ENCODE results near the gene MORC4. TPM values are rescaled to one million over a fixed set of nuclear protein-coding genes. Genes with fewer than 3 reads are reported as not detected.
"Not testable (repeated sequence)": the region's sequence is repeated elsewhere in the genome, so short reads cannot be mapped to it uniquely, and the experiment has no call there.

The MORC4 gene
- polyA plus RNA-seq (ENCODE audit: insufficient read length in 4 of 4): 10 to 100 TPM; 18.9 to 31.1 (median 23.4) TPM

DNA sequence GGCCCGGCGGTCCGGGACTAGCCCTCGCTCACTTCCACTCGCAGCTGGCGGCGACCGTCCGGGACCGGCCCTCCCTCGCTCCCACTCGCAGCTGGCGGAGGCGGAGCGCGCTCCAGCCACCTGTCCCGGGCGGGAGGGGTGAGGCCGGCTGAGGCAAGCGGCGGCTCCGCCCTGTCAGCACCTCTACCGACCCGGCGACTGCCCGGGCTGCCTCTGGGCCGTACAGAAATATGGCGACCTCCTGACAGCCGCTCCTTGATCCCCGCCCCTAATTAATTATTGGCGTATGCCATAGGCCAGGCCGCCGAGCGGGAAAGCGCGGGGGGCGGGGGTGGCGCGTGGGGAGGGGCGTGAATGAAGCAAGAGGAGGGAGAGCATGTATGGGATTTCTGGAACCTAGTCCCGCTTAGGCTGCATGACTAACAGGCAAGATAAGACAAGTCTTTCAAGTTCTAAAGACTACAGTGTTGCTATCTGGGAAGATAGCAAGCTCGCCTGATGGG lies at the start of gene MORC4:
Gene MORC4 (minus strand): TSS at position 200 of the 503 bp plus-strand sequence. CDS start 243 bp downstream, outside the sequence.
- DNase-seq (ENCODE audit: low read depth in 4 of 4, low spot score in 3 of 4): peak in 3 of 4 donors; percentile 12 to 42 (median 28)

DNA sequence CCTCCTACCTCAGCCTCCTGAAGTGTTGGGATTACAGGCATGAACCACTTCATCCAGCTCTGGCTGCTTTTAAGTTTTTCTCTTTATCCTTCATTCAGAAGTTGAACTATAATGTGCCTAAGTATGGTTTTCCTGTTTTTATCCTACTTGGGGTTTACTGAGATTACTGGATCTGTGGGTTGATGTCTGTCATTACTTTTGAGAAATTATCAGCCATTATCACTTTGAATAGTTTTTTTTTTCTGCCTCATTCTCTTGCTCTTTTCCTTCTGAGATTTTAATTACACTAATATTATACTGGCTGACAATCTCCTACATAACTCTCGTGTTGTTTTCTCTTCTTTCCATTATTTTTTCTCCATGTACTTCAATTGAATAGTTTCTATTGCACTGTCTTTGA lies 47.6 kb upstream of the MORC4 start:
- DNase-seq (ENCODE audit: low read depth in 4 of 4, low spot score in 3 of 4): no peak

DNA sequence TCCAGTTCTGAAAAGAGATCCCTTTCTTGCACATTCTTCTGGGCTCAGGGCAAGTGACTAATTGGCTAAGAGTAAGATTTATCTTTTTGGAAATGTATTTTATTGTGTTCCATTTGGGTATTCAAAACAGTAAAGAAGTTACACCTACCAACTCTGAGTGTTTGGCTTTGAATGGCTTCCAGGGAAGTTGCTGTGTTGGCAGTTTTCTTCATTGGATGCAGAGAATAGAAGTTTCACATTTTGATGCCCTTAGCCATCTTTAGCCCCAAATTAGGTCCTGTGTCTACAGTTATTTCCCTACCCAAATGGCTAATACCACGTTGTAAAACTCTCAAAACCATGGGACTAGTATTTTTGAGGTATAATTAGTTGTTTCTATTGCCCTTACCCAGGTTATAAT lies 29.7 kb upstream of the MORC4 start:
- no peak for DNase-seq (ENCODE audit: low read depth in 4 of 4, low spot score in 3 of 4)

DNA sequence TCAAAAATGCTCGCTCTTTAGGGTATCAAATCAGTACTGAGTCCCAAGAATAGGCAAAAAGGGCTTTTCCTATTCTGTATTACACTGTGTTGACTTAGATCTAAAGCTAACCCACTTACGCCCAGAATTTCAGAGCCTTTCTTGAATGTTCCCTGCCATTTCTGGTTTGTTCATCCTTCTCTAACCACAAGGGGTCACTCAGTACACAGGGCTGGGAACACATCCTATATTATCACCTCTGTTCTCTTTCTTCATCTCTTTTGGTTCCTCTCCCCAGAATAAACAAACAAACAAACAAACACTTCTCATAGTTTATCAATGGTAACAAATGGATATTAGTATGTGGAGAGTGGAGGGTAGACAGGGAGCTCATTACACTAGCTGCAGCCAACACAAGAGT lies 25.5 kb upstream of the MORC4 start:
- DNase-seq (ENCODE audit: low read depth in 4 of 4, low spot score in 3 of 4): no peak

DNA sequence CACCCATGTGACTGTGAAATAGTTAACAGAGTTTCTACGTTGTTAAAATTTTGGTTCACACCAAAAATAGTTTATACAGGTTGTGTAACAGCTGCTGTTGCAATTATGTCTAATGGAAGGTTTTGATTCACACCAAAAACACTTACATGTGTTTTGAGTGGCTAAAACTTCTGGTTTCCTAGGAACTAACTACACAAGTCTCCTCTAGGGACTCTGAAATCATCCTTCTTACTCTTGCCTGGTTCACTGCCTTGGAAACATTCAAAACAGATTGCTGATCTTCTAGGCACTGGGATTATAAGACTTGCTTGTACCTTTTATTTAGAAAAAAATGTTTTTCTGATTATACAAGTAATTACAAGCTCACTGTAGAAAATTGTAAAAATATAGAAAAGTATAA lies 14.9 kb upstream of the MORC4 start:
- no peak for DNase-seq (ENCODE audit: low read depth in 4 of 4, low spot score in 3 of 4)

DNA sequence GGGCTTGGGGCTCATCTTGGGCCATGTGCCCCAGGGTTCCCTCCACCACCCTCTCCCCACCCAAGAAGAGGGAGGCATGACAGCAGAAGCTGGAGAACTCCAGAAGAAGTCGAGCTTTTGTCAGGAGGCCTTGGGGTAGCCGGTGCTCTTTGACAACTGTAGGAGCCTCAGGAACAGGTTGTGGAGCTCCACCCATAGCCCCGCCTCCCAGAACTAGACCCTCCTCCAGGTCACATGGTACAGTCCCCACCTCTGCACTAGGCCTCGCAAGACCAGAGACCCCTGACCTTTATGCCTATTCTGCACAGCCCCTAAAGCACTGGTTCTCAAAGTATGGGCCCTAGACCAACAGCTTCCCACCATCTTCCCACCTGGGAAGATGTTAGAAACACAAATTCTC lies 8.0 kb upstream of the MORC4 start:
- DNase-seq (ENCODE audit: low read depth in 4 of 4, low spot score in 3 of 4): no peak

DNA sequence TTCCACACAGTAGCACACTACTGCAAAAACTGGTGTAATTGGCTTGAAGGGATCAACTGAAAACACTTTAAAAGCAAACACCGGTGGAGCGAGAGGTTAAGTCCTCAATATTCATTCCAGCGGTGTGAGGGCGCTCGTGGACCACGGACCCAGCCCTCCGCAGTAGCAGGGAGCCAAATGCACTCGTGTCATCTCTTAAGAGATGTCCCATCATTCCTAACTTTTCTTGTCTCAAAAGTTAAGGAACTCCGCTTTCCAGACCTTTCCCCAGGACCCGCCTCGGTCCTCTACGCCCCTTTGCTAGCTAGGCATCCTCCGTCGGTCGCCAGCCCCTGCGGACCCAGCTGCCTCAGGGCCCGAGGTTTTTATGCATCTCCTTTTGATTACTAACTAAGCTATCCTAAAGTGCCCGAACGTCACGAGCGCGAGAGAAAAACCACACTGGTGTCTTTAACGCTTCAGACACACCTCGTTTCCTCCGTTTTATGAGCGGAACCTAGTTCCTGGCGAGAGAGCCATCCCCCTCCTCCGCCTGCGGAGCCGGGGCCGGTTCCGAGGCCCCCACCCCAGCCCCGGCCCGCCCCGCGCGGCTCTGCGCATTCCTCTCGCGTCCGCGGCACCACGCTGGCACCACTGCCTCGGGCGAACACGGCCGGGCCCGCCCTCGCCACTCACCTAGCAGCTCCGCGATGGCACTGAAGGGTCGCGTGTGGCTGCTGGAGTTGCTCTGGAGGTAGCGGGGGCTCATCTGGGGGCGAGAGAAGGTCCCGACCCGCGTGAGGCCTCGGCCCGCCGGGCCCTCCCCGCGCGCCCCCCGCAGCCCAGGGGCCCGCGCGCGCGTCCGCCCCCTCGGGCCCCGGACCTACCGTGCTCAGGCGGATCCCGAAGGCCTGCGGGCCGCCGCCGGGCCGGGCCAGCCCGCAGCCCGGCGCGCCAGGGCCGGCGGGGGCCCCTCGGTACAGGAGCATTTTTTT lies 723 bp downstream of the MORC4 start:
- peak in 1 of 4 donors; percentile 12 for DNase-seq (ENCODE audit: low read depth in 4 of 4, low spot score in 3 of 4)

DNA sequence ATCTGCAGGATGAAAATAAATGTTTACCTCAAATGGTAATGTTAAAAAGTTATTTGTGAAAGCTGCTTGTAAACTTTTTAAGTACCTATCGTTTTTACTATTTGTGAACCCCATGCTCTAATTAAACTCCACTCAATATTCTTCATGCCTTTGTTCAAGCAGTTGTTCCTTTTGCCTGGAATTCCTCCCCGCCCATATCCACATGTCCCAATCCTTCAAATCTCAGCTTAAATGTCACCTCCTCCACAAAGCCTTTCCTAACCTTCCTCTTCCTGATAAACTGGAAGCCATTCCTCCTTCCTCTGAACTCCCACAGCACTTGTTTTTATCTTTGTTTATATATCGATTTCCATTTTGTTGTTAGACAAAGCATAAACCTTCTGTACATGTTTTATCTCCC lies 2.4 kb downstream of the MORC4 start:
- DNase-seq (ENCODE audit: low read depth in 4 of 4, low spot score in 3 of 4): no peak

DNA sequence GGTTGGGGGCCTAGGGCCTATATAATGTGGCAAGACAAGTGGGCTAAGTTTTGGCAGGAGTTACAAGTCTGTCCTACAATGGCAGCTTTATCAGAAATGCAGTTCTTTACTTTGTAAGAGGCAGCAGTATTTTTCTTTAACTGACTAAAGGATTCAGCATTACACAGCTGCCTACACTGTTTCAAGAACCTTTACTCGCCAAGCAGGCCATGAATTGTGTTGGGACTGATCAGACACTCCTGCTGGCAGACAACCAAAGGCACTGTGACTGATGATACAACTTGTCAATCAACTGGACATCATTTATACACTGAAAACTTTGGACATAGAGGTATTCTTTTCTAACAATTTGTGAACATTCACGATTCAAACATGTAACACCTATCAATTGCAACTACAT lies 4.3 kb downstream of the MORC4 start:
- no peak for DNase-seq (ENCODE audit: low read depth in 4 of 4, low spot score in 3 of 4)

DNA sequence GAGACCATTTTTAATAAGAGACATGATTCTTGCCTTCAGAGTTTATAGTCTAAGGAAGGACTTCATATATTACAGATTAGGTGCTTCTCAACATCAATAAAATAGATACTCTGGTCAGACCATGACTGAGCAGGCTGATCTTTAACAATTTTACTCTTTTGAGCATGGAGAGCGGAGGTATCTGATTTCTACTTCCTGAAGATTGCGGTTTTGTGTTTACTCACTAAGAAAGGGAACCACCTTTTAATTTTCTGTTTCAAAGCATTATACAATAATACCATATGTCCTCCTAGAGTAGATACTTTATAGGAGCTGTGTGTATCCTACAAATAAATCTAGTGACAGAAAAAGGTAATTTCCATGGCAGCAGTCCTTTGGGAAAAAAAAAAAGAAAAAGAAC lies 12.5 kb downstream of the MORC4 start:
- no peak for DNase-seq (ENCODE audit: low read depth in 4 of 4, low spot score in 3 of 4)

DNA sequence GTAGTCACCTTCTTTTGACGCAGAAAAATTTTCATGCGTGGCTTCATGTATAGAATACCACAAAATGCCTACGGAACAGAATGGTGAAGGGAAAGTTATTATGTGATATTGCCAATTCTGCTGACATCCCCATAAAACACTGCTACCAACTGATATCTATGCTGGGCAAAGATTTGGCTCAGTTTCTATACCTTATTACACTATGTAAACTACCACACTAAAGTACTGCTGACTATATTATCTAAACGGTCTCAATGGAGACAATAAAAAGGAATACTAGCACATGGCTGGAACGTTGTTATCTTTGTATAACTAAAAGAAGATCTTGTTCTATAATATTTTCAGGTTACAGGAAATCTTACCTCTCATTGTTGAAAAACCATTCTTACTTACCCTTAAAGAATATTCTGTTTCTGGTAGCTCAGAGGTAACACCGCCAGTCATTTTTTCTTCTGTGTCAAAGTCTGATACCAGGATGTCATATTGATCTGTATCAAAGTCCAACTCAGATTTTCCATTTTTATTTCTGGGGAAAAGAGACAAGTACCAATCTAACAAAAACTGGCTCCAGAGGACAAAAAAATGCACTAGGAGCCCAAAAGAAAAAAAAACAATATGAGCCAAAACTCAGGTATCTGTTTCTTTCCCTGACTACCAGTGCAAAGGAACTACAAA lies 18.9 kb downstream of the MORC4 start:
- no peak for DNase-seq (ENCODE audit: low read depth in 4 of 4, low spot score in 3 of 4)

DNA sequence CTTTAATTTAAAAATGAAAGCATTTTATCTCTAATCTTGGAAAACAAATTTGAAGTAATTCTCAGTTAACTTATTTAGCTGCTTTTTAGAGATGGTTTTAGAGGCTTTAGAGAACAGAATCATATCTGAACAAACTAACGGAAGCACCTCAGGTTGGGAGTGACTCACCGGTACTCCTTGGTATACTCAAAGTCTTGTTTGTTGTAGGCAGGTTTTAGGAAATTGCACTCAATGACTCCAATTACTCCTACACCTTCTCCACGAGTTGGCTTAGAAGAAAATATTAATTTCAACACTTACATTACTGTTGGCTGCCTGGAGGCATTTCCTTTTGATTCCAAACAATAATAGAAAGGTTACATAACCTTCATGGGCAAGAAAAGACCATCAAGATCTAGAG lies 23.6 kb downstream of the MORC4 start:
- no peak for DNase-seq (ENCODE audit: low read depth in 4 of 4, low spot score in 3 of 4)

DNA sequence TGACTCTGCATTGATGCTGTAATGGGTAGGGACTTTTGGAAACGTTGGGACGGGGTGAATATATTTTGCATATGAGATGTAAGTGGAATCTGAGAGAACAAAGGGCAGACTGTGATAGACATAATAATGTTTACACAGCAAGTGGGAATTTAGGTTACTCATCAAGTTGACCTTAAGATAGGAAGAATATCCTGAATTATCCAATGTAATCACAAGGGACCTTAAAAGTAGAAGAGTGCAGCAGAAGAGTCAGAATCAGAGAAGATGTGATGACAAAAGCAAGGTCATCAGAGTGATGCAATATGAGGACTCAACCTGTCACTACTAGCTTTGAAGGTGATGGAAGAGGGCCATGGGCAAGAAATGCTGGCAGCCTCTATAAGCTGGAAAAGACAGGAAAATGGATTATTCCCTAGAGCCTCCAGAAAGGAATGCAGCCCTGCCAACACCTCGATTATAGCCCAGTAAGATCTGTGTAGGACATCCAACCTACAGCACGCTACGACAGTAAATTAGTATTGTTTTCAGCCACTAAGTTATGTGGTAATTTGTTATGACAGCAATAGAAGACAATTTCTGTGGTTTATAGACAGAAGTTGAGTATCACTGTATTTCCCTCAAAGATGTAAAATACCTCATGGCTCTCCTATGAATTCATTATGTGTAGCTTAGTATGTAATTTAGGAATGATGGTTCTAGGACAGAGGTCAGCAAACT lies 26.4 kb downstream of the MORC4 start:
- DNase-seq (ENCODE audit: low read depth in 4 of 4, low spot score in 3 of 4): no peak

DNA sequence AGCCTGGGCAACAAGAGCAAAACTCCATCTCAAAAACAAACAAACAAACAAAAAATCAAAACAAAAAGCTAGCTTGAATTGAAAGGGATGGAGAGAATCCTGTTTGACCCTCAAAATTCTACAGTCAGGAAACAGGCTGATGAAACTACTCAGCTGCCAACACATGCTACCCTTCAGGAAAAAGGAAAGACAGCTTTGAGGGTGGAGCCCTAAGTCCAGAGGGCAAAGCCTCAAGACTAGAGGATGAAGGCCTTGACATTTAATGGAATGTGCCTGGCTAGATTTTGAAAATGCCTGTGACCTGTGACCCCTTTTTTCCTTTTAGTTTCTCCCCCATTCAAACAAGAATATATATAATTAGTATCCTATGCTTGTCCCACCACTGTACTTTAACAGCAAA lies 27.1 kb downstream of the MORC4 start:
- no peak for DNase-seq (ENCODE audit: low read depth in 4 of 4, low spot score in 3 of 4)

DNA sequence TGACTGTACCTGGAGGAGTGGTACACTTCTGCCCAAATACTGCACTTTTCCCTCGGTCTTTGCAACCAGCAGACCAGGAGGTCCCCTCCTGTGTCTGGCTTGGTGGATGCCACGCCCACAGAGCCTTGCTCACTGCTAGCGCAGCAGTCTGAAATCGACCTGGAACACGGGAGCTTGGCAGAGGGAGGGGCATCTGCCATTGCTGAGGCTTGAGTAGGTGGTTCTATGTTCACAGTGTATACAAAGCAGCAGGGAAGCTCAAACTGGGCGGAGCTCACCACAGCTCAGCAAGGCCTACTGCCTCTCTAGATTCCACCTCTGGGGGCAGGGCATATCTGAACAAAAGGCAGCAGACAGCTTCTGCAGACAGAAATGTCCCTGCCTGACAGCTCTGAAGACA lies 33.5 kb downstream of the MORC4 start:
- not testable (repeated sequence) for DNase-seq (ENCODE audit: low read depth in 4 of 4, low spot score in 3 of 4)

DNA sequence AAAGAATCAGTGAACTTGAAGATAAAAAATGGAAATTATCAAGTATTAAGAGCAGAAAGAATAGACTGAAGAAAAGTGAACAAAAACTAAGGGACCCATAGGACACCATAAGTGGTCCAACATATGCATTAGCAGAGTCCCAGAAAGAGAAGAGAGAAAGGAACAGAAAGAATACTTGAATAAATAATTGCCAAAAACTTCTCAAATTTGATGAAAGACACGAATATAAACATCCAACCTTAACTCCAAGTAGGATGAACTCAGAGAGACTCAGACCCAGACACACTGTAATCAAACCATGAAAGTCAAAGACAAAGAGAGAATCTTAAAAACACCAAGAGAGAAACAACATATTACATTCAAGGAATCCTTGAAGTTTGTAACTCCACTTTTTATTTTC lies 35.7 kb downstream of the MORC4 start:
- DNase-seq (ENCODE audit: low read depth in 4 of 4, low spot score in 3 of 4): no peak

DNA sequence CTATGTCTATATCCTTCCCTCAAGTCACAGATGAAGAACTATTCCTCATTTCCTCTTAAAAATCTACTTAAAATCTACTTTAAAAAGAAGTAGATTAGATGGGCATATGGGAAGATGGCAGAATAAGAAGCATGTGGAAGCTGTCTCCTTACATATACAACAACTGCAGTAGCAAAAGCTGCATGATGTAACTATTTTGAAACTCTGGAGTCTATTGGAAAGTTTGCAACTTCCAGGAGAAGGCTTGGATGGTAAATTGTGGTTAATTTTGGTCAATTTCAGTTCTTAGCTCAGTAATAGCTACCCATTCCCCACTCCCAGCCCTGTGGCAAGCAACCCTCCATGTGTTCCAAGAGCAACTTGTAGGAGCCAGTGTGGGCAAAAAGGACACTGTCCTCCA lies 36.9 kb downstream of the MORC4 start:
- no peak for DNase-seq (ENCODE audit: low read depth in 4 of 4, low spot score in 3 of 4)

DNA sequence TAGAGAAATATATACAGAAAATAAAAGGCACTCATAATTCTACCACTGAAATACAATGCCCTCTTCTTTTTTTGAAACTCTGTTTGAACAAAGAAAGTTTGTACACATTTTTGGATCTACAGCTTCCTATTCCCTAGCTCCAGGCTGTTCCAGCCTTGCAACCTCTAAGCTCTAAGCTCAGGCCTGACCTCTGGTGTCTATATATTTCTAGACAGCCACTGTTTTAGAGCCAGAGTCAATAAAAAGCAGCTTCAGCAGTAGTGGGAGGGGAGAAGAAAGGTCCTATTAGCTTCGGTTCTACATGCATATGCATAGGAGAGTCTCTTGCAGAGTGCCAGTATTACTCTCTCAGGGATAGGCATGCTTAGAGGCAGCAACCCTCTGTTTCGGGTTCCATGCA lies 40.1 kb downstream of the MORC4 start:
- peak in 1 of 4 donors; percentile 7 for DNase-seq (ENCODE audit: low read depth in 4 of 4, low spot score in 3 of 4)

DNA sequence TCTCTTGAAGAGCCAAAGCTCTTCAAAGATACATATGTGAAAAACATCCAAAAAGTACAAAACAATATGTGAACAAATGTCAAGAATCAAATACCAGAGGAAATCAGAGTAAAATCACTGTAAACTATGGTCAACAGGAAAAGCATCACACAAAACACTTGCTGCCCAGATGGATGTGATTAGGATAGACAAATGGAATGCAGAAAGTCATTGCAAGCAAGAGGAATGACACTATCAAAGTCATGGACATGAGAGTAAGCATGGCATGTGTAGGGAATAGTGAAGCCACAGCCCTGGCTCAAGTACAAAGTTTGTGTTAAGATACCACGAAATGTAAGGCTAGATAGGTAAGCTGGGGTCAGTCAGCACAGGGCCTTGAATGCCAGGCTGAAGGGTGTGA lies 42.2 kb downstream of the MORC4 start:
- DNase-seq (ENCODE audit: low read depth in 4 of 4, low spot score in 3 of 4): no peak

DNA sequence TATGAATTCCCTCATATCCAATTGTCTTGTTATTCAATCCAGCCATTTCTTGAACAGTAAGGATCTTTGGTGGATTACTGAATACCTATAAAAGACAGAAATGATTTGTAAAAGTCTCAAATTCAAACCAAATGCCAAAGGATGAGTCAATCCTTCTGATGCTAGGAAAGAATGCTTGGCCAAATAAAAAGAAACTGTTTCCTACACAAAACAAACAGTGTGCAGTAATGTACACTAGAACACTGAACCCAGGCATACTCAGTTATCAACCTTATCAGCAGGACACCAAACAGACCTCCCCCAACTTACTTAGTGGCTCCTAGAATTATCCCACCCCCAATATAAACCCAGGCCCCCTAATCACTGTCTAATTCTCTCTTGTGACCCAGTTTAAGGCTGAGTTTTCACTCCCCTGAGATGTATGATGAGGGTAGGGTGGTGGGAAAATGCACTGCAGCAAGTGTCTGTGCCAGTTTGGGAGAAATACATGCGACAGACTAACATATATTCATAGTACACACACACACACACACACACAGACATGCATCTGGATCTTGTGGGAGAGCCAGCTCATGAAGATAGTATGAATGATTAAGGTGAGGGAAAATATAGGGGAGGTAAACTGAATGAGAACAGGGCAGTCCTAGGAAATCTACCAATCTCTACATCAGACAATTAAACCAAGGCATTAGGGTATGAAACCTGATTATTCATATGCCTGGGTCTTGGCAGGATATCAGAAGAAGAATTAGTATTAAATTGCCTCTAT lies 44.8 kb downstream of the MORC4 start:
- no peak for DNase-seq (ENCODE audit: low read depth in 4 of 4, low spot score in 3 of 4)
